Naive thymus-derived CD4-positive, alpha-beta T cell (primary cell): ENCODE results near the gene PRKCA. TPM values are rescaled to one million over a fixed set of nuclear protein-coding genes. Genes with fewer than 3 reads are reported as not detected.

ENCODE experiments used
- ATAC-seq: fragments of 150-1000 bp; cut with Tn5 transposase; 2 replicates; pipeline ENCODE4 v1.10.0; 2021; ENCODE audit warnings: mild to moderate bottlenecking, moderate library complexity
- CTCF ChIA-PET: fragments of 350-600 bp; sonication (Branson Sonifier 250); formaldehyde crosslinking; loops from one replicate; lab custom pipeline; 2021; ENCODE audit warnings: antibody characterized with exemption; lab: Charles Lee
- POLR2A ChIA-PET: fragments of 350-600 bp; sonication (Branson Sonifier 250); formaldehyde crosslinking; loops from one replicate; lab custom pipeline; 2021; ENCODE audit warnings: antibody characterized with exemption, inconsistent platforms; lab: Charles Lee
- DNase-seq, 9 donors: peaks; one replicate each; pipeline versions ENCODE4 v3.0.0 to v3.0.0-alpha.2; 2020 to 2022; ENCODE audit warnings: mixed read lengths in 1 of 9
- H3K27ac ChIP-seq: one replicate; pipeline ENCODE4 v1.7.0; 2013; ENCODE audit warnings: mild to moderate bottlenecking, low read depth, low read length, moderate library complexity
- H3K27me3 ChIP-seq, 2 donors: one replicate each; pipeline ENCODE4 v1.7.0; 2013; ENCODE audit warnings: low read length in 2 of 2, mild to moderate bottlenecking in 2 of 2, moderate library complexity in 2 of 2; ENCODE audit not compliant: control insufficient read depth in 2 of 2, insufficient read depth in 2 of 2
- H3K36me3 ChIP-seq, 3 experiments: 1 replicate in 2 of 3; 2 replicates in 1 of 3; pipeline ENCODE4 v1.7.0; 2013; ENCODE audit warnings: low read length in 3 of 3, mild to moderate bottlenecking in 3 of 3, moderate library complexity in 1 of 3; ENCODE audit not compliant: insufficient read depth in 3 of 3, control insufficient read depth in 2 of 3
- H3K4me1 ChIP-seq, 2 donors: one replicate each; pipeline ENCODE4 v1.7.0; 2013; ENCODE audit warnings: low read length in 2 of 2, mild to moderate bottlenecking in 2 of 2, moderate library complexity in 1 of 2; ENCODE audit not compliant: control insufficient read depth in 2 of 2, insufficient read depth in 2 of 2
- H3K4me3 ChIP-seq: 2 replicates; pipeline ENCODE4 v1.7.0; 2013; ENCODE audit warnings: mild to moderate bottlenecking, low read length
- H3K9me3 ChIP-seq, 3 experiments: 1 replicate in 2 of 3; 2 replicates in 1 of 3; pipeline ENCODE4 v1.7.0; 2013; ENCODE audit warnings: low read length in 3 of 3; ENCODE audit not compliant: control insufficient read depth in 2 of 3
- H3K27ac Mint-ChIP-seq, 9 donors: one replicate each; pipeline ENCODE4 v1.8.0; 2020 to 2022; ENCODE audit warnings: mixed read lengths in 9 of 9, mild to moderate bottlenecking in 8 of 9, moderate library complexity in 5 of 9, inconsistent platforms in 2 of 9
- H3K27me3 Mint-ChIP-seq, 5 donors: one replicate each; pipeline ENCODE4 v1.8.0; 2021 to 2022; ENCODE audit warnings: mixed read lengths in 5 of 5, mild to moderate bottlenecking in 1 of 5
- H3K36me3 Mint-ChIP-seq, 5 donors: one replicate each; pipeline ENCODE4 v1.8.0; 2020 to 2022; ENCODE audit warnings: mixed read lengths in 5 of 5, mild to moderate bottlenecking in 3 of 5, inconsistent platforms in 1 of 5
- H3K4me1 Mint-ChIP-seq, 7 donors: one replicate each; pipeline ENCODE4 v1.8.0; 2020 to 2022; ENCODE audit warnings: mixed read lengths in 7 of 7, mild to moderate bottlenecking in 3 of 7, inconsistent platforms in 1 of 7
- H3K4me3 Mint-ChIP-seq, 10 donors: one replicate each; pipeline ENCODE4 v1.8.0; 2020 to 2022; ENCODE audit warnings: mild to moderate bottlenecking in 10 of 10, mixed read lengths in 10 of 10, moderate library complexity in 6 of 10, inconsistent platforms in 2 of 10
- H3K9me3 Mint-ChIP-seq, 11 donors: one replicate each; pipeline ENCODE4 v1.8.0; 2020 to 2022; ENCODE audit warnings: mixed read lengths in 11 of 11, mild to moderate bottlenecking in 4 of 11, inconsistent platforms in 1 of 11, moderate library complexity in 1 of 11
- intact Hi-C, 2 donors: fragments of 100-400 bp; cut with micrococcal nuclease; formaldehyde crosslinking; loops; one replicate each; pipeline ENCODE4 v1.15.1; 2023
- polyA plus RNA-seq, 2 donors: library from polyadenylated mRNA; unstranded; fragments of 300-500 nt; fragmentation: Illumina TruSeq; gene quantifications; one replicate each; pipeline ENCODE4 v1.2.3, GENCODE V29; 2021
- total RNA-seq, 6 experiments: library from RNA in 5 of 6; stranded (reverse) in 5 of 6; gene quantifications; 1 replicate in 5 of 6; 2 replicates in 1 of 6; pipeline ENCODE4 v1.2.3 and lab custom pipeline; 2021 to 2026

Gene PRKCA
- total and polyA plus RNA-seq, 7 experiments from 2014 or later, result 4.1 to 186 (median 122) TPM

GRCh38 chr17:66767154-66767933, 464.9 kb downstream of the PRKCA start:
- ATAC-seq (no peak), DNase-seq (no peak)
- no peaks in the 10 kb centered on the region for H3K27me3 ChIP-seq
- no peaks in the 10 kb centered on the region for H3K9me3 Mint-ChIP-seq
- H3K4me1 Mint-ChIP-seq, result peaks cover 0 to 16% (median 8%) of the 10 kb centered on the region in 7 donors
- H3K36me3 ChIP-seq, result peaks cover 0 to 29% (median 0%) of the 10 kb centered on the region in 3 experiments
- no peaks in the 10 kb centered on the region for H3K27me3 Mint-ChIP-seq
- H3K27ac Mint-ChIP-seq, result peak overlapping the region in 8 of 9 donors; percentile 16 to 71 (median 48)
- H3K4me3 Mint-ChIP-seq, result peak overlapping the region in 1 of 10 donors; percentile 23
- H3K36me3 Mint-ChIP-seq, result peaks cover 13 to 31% (median 27%) of the 10 kb centered on the region in 5 donors
- ChIA-PET CTCF (no interaction called here), POLR2A (no interaction called here)
- H3K27ac ChIP-seq, result no peak overlapping the region
- intact Hi-C loops, result no loop called here
- H3K4me1 ChIP-seq, result no peaks in the 10 kb centered on the region
- H3K4me3 ChIP-seq, result no peak overlapping the region
- H3K9me3 ChIP-seq, result no peaks in the 10 kb centered on the region

DNA sequence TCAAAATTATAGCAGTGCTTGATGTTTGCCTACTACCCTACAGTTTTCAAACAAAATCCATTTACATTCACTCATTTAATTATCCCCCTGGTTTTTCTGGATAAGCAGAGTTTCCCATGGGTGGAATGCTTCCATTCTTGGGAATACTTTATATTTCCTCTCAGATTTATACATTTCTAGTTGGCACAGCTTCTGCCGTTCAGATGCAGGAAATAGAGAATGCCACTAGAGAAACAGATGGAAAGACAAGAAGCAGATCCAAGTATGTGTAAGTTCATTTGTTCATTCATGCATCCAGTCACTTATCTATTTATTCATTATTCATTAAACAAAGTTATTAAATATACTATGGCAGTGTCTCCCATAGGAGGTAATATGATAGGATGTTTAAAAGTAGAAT, 467.5 kb downstream of the PRKCA start:
- Mint-ChIP-seq H3K36me3 (peaks cover 13 to 39% (median 26%) of the 10 kb centered on the region in 5 donors), H3K4me3 (no peak overlapping the region), H3K9me3 (no peaks in the 10 kb centered on the region), H3K4me1 (peaks cover 0 to 16% (median 8%) of the 10 kb centered on the region in 7 donors), H3K27me3 (no peaks in the 10 kb centered on the region), H3K27ac (peak overlapping the region in 3 of 9 donors; percentile 33 to 34 (median 34))
- no peak overlapping the region for H3K4me3 ChIP-seq
- peaks cover 0 to 30% (median 7%) of the 10 kb centered on the region in 3 experiments for H3K36me3 ChIP-seq
- H3K9me3 ChIP-seq, result no peaks in the 10 kb centered on the region
- POLR2A ChIA-PET, result no interaction called here
- DNase-seq (no peak), ATAC-seq (no peak)
- no peak overlapping the region for H3K27ac ChIP-seq
- intact Hi-C loops, result no loop called here
- no peaks in the 10 kb centered on the region for H3K4me1 ChIP-seq
- CTCF ChIA-PET, result no interaction called here
- no peaks in the 10 kb centered on the region for H3K27me3 ChIP-seq

- DNase-seq (no peak), ATAC-seq (no peak)
- Mint-ChIP-seq H3K36me3 (peaks cover 14 to 44% (median 30%) of the 10 kb centered on the region in 5 donors), H3K27me3 (no peaks in the 10 kb centered on the region), H3K4me1 (peaks cover 0 to 12% (median 6%) of the 10 kb centered on the region in 7 donors), H3K9me3 (peaks cover 0 to 3% (median 0%) of the 10 kb centered on the region in 11 donors), H3K27ac (peak overlapping the region in 4 of 9 donors; percentile 22 to 45 (median 30)), H3K4me3 (no peak overlapping the region)
- intact Hi-C loops, result no loop called here
- no peak overlapping the region for H3K27ac ChIP-seq
- H3K36me3 ChIP-seq, result peaks cover 0 to 45% (median 14%) of the 10 kb centered on the region in 3 experiments
- ChIA-PET CTCF (interaction anchor here (0.6 kb wide), 1 partner anchor 375 kb away, joined by 4 read pairs; no protein-coding TSS in a partner anchor), POLR2A (no interaction called here)
- no peaks in the 10 kb centered on the region for H3K4me1 ChIP-seq
- H3K9me3 ChIP-seq, result no peaks in the 10 kb centered on the region
- H3K27me3 ChIP-seq, result no peaks in the 10 kb centered on the region
- H3K4me3 ChIP-seq, result no peak overlapping the region
Measured at GRCh38 chr17:66772148-66772812, 469.9 kb downstream of the PRKCA start.

DNA sequence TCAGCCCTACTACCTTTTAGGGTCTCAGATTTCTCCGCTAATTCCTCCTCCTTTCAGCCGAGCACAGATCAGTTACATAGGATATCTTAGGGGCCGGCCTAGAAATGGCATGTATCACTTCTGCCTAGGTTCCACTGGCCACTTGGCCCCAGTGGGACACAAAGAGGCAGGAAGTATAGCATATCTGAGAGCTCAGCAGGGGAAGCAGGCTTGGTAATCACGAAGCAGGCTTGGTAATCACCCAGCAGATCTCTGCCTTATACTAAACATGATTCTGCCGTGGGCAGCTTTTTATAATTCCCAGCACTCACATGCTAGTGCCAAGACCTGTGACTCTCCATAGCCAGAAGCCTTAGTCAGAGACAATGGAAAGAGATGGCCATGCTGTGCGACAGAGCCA, 472.9 kb downstream of the PRKCA start:
- H3K27ac Mint-ChIP-seq, result peak overlapping the region in 1 of 9 donors; percentile 2
- CTCF ChIA-PET, result interaction anchor here (1.2 kb wide), 1 partner anchor 459 kb away, joined by 3 read pairs; no protein-coding TSS in a partner anchor
- no peak overlapping the region for H3K4me3 Mint-ChIP-seq
- H3K36me3 ChIP-seq, result peaks cover 0 to 69% (median 21%) of the 10 kb centered on the region in 3 experiments
- H3K9me3 Mint-ChIP-seq, result peaks cover 0 to 3% (median 0%) of the 10 kb centered on the region in 11 donors
- no peaks in the 10 kb centered on the region for H3K27me3 ChIP-seq
- ATAC-seq (no peak), DNase-seq (no peak)
- H3K27ac ChIP-seq, result no peak overlapping the region
- no peaks in the 10 kb centered on the region for H3K27me3 Mint-ChIP-seq
- no peak overlapping the region for H3K4me3 ChIP-seq
- H3K9me3 ChIP-seq, result no peaks in the 10 kb centered on the region
- peaks cover 0 to 12% (median 0%) of the 10 kb centered on the region in 7 donors for H3K4me1 Mint-ChIP-seq
- intact Hi-C loops, result no loop called here
- POLR2A ChIA-PET, result no interaction called here
- H3K36me3 Mint-ChIP-seq, result peaks cover 14 to 46% (median 28%) of the 10 kb centered on the region in 5 donors
- no peaks in the 10 kb centered on the region for H3K4me1 ChIP-seq

DNA sequence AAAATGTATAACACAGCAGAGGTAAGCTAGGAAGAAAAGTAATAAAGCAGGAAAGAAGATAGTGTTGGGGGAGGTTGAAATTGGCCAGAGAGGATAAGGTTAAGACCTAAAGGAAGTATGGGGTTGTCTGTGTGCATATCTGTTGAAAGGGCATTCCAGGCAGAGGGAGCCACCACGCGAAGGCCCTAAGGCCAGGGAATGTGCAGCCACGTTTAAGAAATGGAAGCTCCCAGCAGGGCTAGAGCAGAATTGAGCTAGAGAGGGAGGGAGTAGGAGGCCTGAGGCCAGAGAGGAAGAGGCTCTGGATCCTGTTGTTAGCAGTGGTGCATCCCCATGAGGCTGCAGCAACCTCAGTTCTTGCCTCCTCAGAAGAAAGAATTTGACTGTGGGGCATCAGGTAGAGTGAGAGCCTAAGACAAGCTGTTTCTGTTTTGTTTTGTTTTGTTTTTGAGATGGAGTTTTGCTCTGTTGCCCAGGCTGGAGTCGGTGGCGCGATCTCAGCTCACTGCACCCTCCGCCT, 473.5 kb downstream of the PRKCA start:
- Histone ChIP-seq H3K4me1 (no peaks in the 10 kb centered on the region), H3K36me3 (peaks cover 0 to 69% (median 21%) of the 10 kb centered on the region in 3 experiments), H3K4me3 (no peak overlapping the region), H3K27ac (no peak overlapping the region), H3K9me3 (no peaks in the 10 kb centered on the region), H3K27me3 (no peaks in the 10 kb centered on the region)
- no peak for ATAC-seq
- H3K27me3 Mint-ChIP-seq, result no peaks in the 10 kb centered on the region
- H3K9me3 Mint-ChIP-seq, result peaks cover 0 to 3% (median 0%) of the 10 kb centered on the region in 11 donors
- POLR2A ChIA-PET, result no interaction called here
- H3K27ac Mint-ChIP-seq, result peak overlapping the region in 6 of 9 donors; percentile 2 to 81 (median 39)
- DNase-seq, result no peak
- no peak overlapping the region for H3K4me3 Mint-ChIP-seq
- CTCF ChIA-PET, result interaction anchor here (1.2 kb wide), 1 partner anchor 460 kb away, joined by 3 read pairs; no protein-coding TSS in a partner anchor
- intact Hi-C loops, result no loop called here
- peaks cover 0 to 7% (median 0%) of the 10 kb centered on the region in 7 donors for H3K4me1 Mint-ChIP-seq
- H3K36me3 Mint-ChIP-seq, result peaks cover 10 to 40% (median 26%) of the 10 kb centered on the region in 5 donors

GRCh38 chr17:66776999-66777688, 474.7 kb downstream of the PRKCA start:
- intact Hi-C loops, result no loop called here
- no peak overlapping the region for H3K4me3 ChIP-seq
- peaks cover 0 to 3% (median 0%) of the 10 kb centered on the region in 11 donors for H3K9me3 Mint-ChIP-seq
- POLR2A ChIA-PET, result interaction anchor here (0.6 kb wide), 1 partner anchor 571 kb away, joined by 3 read pairs; no protein-coding TSS in a partner anchor
- H3K4me3 Mint-ChIP-seq, result no peak overlapping the region
- H3K36me3 Mint-ChIP-seq, result peaks cover 13 to 48% (median 26%) of the 10 kb centered on the region in 5 donors
- ATAC-seq, result no peak
- H3K9me3 ChIP-seq, result no peaks in the 10 kb centered on the region
- H3K36me3 ChIP-seq, result peaks cover 0 to 74% (median 21%) of the 10 kb centered on the region in 3 experiments
- H3K27ac Mint-ChIP-seq, result peak overlapping the region in 1 of 9 donors; percentile 46
- H3K27me3 ChIP-seq, result no peaks in the 10 kb centered on the region
- H3K4me1 ChIP-seq, result no peaks in the 10 kb centered on the region
- CTCF ChIA-PET, result no interaction called here
- no peak overlapping the region for H3K27ac ChIP-seq
- no peak for DNase-seq
- peaks cover 0 to 7% (median 0%) of the 10 kb centered on the region in 7 donors for H3K4me1 Mint-ChIP-seq
- no peaks in the 10 kb centered on the region for H3K27me3 Mint-ChIP-seq
